Parathyroid adenoma (tissue), 2 donors: ENCODE data around the gene BCDIN3D.

Experiments
- H2AFZ ChIP-seq: fragments of 300-600 bp; sonication (generic); one replicate; pipeline ENCODE4 v1.7.0; 2017; ENCODE audit warnings: antibody characterized with exemption, mild to moderate bottlenecking
- H3K27ac ChIP-seq: fragments of 300-600 bp; sonication (generic); one replicate; pipeline ENCODE4 v1.7.0; 2017
- H3K27me3 ChIP-seq: fragments of 300-600 bp; sonication (generic); one replicate; pipeline ENCODE4 v1.7.0; 2017; ENCODE audit warnings: low read length; ENCODE audit not compliant: control insufficient read depth, insufficient read depth
- H3K36me3 ChIP-seq: fragments of 300-600 bp; sonication (generic); one replicate; pipeline ENCODE4 v1.7.0; 2017; ENCODE audit warnings: low read length; ENCODE audit not compliant: control insufficient read depth, insufficient read depth
- H3K4me1 ChIP-seq: fragments of 300-600 bp; sonication (generic); one replicate; pipeline ENCODE4 v1.7.0; 2017; ENCODE audit warnings: control low read depth
- H3K4me2 ChIP-seq: fragments of 300-600 bp; sonication (generic); one replicate; pipeline ENCODE4 v1.7.0; 2017; ENCODE audit warnings: low read length
- H3K4me3 ChIP-seq: fragments of 300-600 bp; sonication (generic); one replicate; pipeline ENCODE4 v1.7.0; 2017; ENCODE audit warnings: low read depth, low read length
- H3K79me2 ChIP-seq: fragments of 300-600 bp; sonication (generic); one replicate; pipeline ENCODE4 v1.7.0; 2017; ENCODE audit warnings: control low read depth
- H3K9ac ChIP-seq: fragments of 300-600 bp; sonication (generic); one replicate; pipeline ENCODE4 v1.7.0; 2017; ENCODE audit warnings: mild to moderate bottlenecking
- H3K9me3 ChIP-seq: fragments of 300-600 bp; sonication (generic); one replicate; pipeline ENCODE4 v1.7.0; 2017; ENCODE audit warnings: low read length; ENCODE audit not compliant: control insufficient read depth
- TF ChIP-seq, protein P1 (sequence below): fragments of 300-600 bp; sonication (generic); IDR thresholded peaks from one replicate; pipeline ENCODE4 v1.7.0; 2017; ENCODE audit warnings: antibody characterized with exemption, mild to moderate bottlenecking
- donor health status: primary hyperparathyroidism.

Gene BCDIN3D

DNA sequence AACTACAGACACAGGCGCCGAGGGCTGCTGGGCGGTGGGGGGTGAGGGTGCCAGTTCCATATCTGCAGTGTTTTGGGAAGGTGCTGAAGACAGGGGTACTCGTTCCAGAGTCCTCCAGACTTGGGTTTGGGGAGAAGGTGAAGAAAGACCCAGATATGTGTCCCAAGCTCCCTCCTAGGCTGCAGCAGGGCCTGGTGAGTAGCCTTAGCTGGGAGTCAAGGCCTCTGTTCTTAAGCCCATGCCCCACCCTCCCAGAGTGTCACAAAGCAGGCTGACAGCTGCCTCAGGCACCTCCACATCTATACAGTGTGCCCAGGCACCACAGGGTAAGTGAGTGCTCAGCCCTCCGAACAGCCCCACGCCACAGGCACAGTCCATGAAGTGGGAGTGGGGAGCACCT lies 19.0 kb downstream of the BCDIN3D start:
- Histone ChIP-seq H3K79me2 (peaks cover 60% of the 10 kb centered on the region), H3K27ac (no peak overlapping the region), H3K9me3 (no peaks in the 10 kb centered on the region), H2AFZ (no peak overlapping the region), H3K27me3 (no peaks in the 10 kb centered on the region), H3K9ac (no peak overlapping the region), H3K4me2 (no peak overlapping the region), H3K36me3 (no peaks in the 10 kb centered on the region), H3K4me3 (no peak overlapping the region), H3K4me1 (peaks cover 8% of the 10 kb centered on the region)
- TF ChIP-seq, protein P1, sequence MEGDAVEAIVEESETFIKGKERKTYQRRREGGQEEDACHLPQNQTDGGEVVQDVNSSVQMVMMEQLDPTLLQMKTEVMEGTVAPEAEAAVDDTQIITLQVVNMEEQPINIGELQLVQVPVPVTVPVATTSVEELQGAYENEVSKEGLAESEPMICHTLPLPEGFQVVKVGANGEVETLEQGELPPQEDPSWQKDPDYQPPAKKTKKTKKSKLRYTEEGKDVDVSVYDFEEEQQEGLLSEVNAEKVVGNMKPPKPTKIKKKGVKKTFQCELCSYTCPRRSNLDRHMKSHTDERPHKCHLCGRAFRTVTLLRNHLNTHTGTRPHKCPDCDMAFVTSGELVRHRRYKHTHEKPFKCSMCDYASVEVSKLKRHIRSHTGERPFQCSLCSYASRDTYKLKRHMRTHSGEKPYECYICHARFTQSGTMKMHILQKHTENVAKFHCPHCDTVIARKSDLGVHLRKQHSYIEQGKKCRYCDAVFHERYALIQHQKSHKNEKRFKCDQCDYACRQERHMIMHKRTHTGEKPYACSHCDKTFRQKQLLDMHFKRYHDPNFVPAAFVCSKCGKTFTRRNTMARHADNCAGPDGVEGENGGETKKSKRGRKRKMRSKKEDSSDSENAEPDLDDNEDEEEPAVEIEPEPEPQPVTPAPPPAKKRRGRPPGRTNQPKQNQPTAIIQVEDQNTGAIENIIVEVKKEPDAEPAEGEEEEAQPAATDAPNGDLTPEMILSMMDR: no peak

DNA sequence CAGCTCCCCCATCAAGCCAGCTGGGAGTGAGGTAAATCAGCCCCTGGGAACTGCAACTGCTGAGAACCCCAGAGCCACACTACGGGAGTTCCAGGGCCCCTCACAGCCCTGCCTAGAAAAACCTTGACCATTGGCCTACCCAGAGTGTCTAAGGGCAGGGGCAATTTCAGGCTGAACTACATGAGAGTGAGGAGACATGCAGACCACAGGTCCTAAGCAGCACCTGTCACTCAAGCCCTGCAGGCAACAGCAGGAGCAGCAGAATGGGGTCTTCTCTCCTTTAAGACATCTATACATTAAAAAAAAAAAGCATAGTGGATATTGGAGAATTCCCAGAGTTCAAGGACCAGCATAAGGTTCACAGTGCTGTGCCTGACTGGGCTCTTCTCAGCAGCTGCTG lies 19.6 kb downstream of the BCDIN3D start:
- TF ChIP-seq, protein P1: no peak
- Histone ChIP-seq H3K4me1 (peaks cover 8% of the 10 kb centered on the region), H3K27me3 (no peaks in the 10 kb centered on the region), H3K36me3 (no peaks in the 10 kb centered on the region), H3K79me2 (peaks cover 60% of the 10 kb centered on the region), H3K9me3 (no peaks in the 10 kb centered on the region), H2AFZ (no peak overlapping the region), H3K27ac (no peak overlapping the region), H3K4me3 (no peak overlapping the region), H3K4me2 (no peak overlapping the region), H3K9ac (no peak overlapping the region)

- Histone ChIP-seq H3K27me3 (no peaks in the 10 kb centered on the region), H3K36me3 (no peaks in the 10 kb centered on the region), H3K4me1 (peaks cover 7% of the 10 kb centered on the region), H3K9me3 (no peaks in the 10 kb centered on the region), H3K9ac (no peak overlapping the region), H3K79me2 (peaks cover 52% of the 10 kb centered on the region), H3K4me2 (no peak overlapping the region), H3K27ac (no peak overlapping the region), H3K4me3 (no peak overlapping the region), H2AFZ (no peak overlapping the region)
- TF ChIP-seq, protein P1: no peak
These were observed 21.3 kb downstream of the BCDIN3D start for GRCh38 chr12:49821373-49822287.

- no peak overlapping the region for H3K27ac ChIP-seq
- no peaks in the 10 kb centered on the region for H3K36me3 ChIP-seq
- peaks cover 35% of the 10 kb centered on the region for H3K79me2 ChIP-seq
- H2AFZ ChIP-seq: no peak overlapping the region
- no peaks in the 10 kb centered on the region for H3K27me3 ChIP-seq
- no peak overlapping the region for H3K9ac ChIP-seq
- H3K4me3 ChIP-seq: no peak overlapping the region
- peaks cover 4% of the 10 kb centered on the region for H3K4me1 ChIP-seq
- TF ChIP-seq, protein P1: no peak
- H3K4me2 ChIP-seq: no peak overlapping the region
- no peaks in the 10 kb centered on the region for H3K9me3 ChIP-seq
These were observed 23.1 kb downstream of the BCDIN3D start for GRCh38 chr12:49819786-49820185.
